HG02870 (cell line): Measurements from ENCODE around the gene NUCB2.

Experiments
- ATAC-seq: cut with Tn5 transposase; IDR thresholded peaks from one replicate; pipeline ENCODE4 v1.9.1; 2021; ENCODE audit warnings: mild to moderate bottlenecking, moderate library complexity; ENCODE audit not compliant: unreplicated experiment

NUCB2 gene

GRCh38 chr11:17379383-17380180 lies 103.0 kb downstream of the NUCB2 start:
- ATAC-seq: no peak

DNA sequence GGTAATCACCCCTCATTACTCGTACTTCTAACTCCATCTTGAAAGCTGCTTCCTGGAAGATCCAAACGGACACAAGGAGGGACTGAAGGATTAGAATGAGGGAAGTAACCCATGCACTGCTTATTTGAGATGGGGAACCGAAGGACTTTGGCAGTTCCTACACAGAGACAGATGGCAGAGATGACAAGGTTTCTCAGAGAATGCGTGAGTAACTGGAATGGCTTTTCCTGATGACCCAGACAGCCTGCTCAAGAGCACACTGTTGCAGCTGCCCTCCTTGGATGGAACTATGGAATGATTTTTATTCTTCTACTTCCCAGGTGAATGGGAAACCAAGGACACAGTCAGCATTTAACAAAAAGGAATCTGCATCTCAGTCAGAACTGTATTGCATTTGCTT lies 104.6 kb downstream of the NUCB2 start:
- no peak for ATAC-seq
